SK-N-MC (cell line): ENCODE data around the gene CFAP74.

Source experiments
- EZH2 ChIP-seq: fragments of 200-600 bp; sonication (generic); IDR thresholded peaks from one replicate; pipeline ENCODE4 v1.6.1; 2017; ENCODE audit warnings: antibody characterized with exemption
- POLR2AphosphoS5 ChIP-seq: IDR thresholded peaks from 2 replicates; pipeline ENCODE4 v1.6.1; 2012; ENCODE audit warnings: mild to moderate bottlenecking, low read depth, low read length, borderline replicate concordance

DNA sequence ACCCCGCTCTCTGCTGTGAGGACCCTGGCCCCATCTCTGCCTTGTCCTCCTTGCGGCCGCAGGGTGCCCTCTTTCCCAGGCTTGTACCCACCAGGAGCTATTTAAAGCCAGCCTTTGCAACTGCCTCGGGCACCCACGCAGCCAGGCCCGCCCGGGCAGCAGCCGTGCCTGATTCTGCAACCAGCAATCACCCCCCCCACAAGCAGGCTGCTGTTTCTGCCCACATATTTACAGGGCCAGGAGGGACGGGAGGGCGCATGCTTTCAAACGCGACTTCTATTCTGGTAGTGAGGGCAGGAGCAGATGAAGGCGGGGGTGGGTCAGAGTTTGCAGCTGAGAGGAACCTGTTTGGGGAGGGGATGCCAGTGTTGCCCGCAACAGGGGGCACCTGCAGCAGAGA, 29.2 kb upstream of the CFAP74 start:
- TF ChIP-seq EZH2 (no peak), POLR2AphosphoS5 (no peak)
